HEK293T (cell line): ENCODE measurements around the gene ALDH1A3.

ENCODE experiments used
- BHLHE40 ChIP-seq: fragments of 450-650 bp; IDR thresholded peaks from 2 replicates; pipeline ENCODE4 v1.6.1; 2016; ENCODE audit warnings: mild to moderate bottlenecking, moderate library complexity, borderline replicate concordance
- CTBP1 ChIP-seq: fragments of 450-650 bp; IDR thresholded peaks from 2 replicates; pipeline ENCODE4 v1.6.1; 2016; ENCODE audit warnings: borderline replicate concordance
- ELF4 ChIP-seq: fragments of 450-650 bp; IDR thresholded peaks from 2 replicates; pipeline ENCODE4 v1.6.1; 2017; ENCODE audit warnings: antibody characterized with exemption
- FOXA1 ChIP-seq: fragments of 450-650 bp; IDR thresholded peaks from 2 replicates; pipeline ENCODE4 v1.6.1; 2016; ENCODE audit warnings: mild to moderate bottlenecking
- FOXK2 ChIP-seq: fragments of 450-650 bp; IDR thresholded peaks from 2 replicates; pipeline ENCODE4 v1.6.1; 2016; ENCODE audit warnings: mild to moderate bottlenecking
- FOXM1 ChIP-seq: fragments of 450-650 bp; IDR thresholded peaks from 2 replicates; pipeline ENCODE4 v1.6.1; 2017; ENCODE audit warnings: mild to moderate bottlenecking, borderline replicate concordance
- HDGF ChIP-seq: fragments of 450-650 bp; IDR thresholded peaks from 2 replicates; pipeline ENCODE4 v1.6.1; 2017; ENCODE audit warnings: antibody characterized with exemption, borderline replicate concordance
- L3MBTL2 ChIP-seq: fragments of 450-650 bp; conservative IDR thresholded peaks from 2 replicates; pipeline ENCODE4 v1.6.1; 2016; ENCODE audit warnings: mild to moderate bottlenecking
- NFRKB ChIP-seq: fragments of 450-650 bp; IDR thresholded peaks from 2 replicates; pipeline ENCODE4 v1.6.1; 2016; ENCODE audit warnings: mild to moderate bottlenecking, moderate library complexity
- PKNOX1 ChIP-seq: fragments of 450-650 bp; IDR thresholded peaks from 2 replicates; pipeline ENCODE4 v1.6.1; 2016
- SP1 ChIP-seq: fragments of 450-650 bp; IDR thresholded peaks from 2 replicates; pipeline ENCODE4 v1.6.1; 2017
- SUZ12 ChIP-seq: fragments of 450-650 bp; IDR thresholded peaks from 2 replicates; pipeline ENCODE4 v1.6.1; 2016; ENCODE audit warnings: mild to moderate bottlenecking
- TARDBP ChIP-seq: fragments of 450-650 bp; IDR thresholded peaks from 2 replicates; pipeline ENCODE4 v1.6.1; 2016
- ZNF384 ChIP-seq: fragments of 450-650 bp; IDR thresholded peaks from 2 replicates; pipeline ENCODE4 v1.6.1; 2016

- no peak for TF ChIP-seq L3MBTL2
- TF ChIP-seq FOXK2, result no peak
- no peak for TF ChIP-seq SP1
- no peak for TF ChIP-seq FOXM1
- no peak for TF ChIP-seq HDGF
- no peak for TF ChIP-seq BHLHE40
- no peak for TF ChIP-seq FOXA1
- TF ChIP-seq TARDBP, result no peak
- TF ChIP-seq SUZ12, result no peak
- no peak for TF ChIP-seq CTBP1
- no peak for TF ChIP-seq ZNF384
- no peak for TF ChIP-seq PKNOX1
- no peak for TF ChIP-seq NFRKB
- no peak for TF ChIP-seq ELF4
These were observed 6.2 kb downstream of the ALDH1A3 start for GRCh38 chr15:100885811-100886210.
